ENCODE results near the gene TRIM61. TPM values are rescaled to one million over a fixed set of nuclear protein-coding genes. Genes with fewer than 3 reads are reported as not detected.
"Not testable (repeated sequence)": the region's sequence is repeated elsewhere in the genome, so short reads cannot be mapped to it uniquely, and the experiment has no call there.

Gene TRIM61
- total RNA-seq, 2 experiments from 2014 or later = 0.22 to 0.47 TPM

GRCh38 chr4:164945146-164945545, 32.3 kb downstream of the TRIM61 start:
- no peak overlapping the region for H3K4me3 ChIP-seq (ENCODE audit: low read length)
- TF ChIP-seq, protein P1, sequence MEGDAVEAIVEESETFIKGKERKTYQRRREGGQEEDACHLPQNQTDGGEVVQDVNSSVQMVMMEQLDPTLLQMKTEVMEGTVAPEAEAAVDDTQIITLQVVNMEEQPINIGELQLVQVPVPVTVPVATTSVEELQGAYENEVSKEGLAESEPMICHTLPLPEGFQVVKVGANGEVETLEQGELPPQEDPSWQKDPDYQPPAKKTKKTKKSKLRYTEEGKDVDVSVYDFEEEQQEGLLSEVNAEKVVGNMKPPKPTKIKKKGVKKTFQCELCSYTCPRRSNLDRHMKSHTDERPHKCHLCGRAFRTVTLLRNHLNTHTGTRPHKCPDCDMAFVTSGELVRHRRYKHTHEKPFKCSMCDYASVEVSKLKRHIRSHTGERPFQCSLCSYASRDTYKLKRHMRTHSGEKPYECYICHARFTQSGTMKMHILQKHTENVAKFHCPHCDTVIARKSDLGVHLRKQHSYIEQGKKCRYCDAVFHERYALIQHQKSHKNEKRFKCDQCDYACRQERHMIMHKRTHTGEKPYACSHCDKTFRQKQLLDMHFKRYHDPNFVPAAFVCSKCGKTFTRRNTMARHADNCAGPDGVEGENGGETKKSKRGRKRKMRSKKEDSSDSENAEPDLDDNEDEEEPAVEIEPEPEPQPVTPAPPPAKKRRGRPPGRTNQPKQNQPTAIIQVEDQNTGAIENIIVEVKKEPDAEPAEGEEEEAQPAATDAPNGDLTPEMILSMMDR (IDR thresholded peaks at IDR 0.05) = no peak
- H3K4me1 ChIP-seq (ENCODE audit: insufficient read depth, low read length) = no peaks in the 10 kb centered on the region
- peaks cover 60% of the 10 kb centered on the region for H3K27me3 Mint-ChIP-seq
- no peak overlapping the region for H3K27ac Mint-ChIP-seq
- intact Hi-C loops (cut with DNase I, micrococcal nuclease) = no loop called here
- no peaks in the 10 kb centered on the region for H3K36me3 Mint-ChIP-seq (ENCODE audit: low read depth)
- H3K4me3 Mint-ChIP-seq = no peak overlapping the region
- no peaks in the 10 kb centered on the region for H3K4me1 Mint-ChIP-seq (ENCODE audit: low read depth)
- ChIA-PET POLR2A (no interaction called here), CTCF (no interaction called here)
- peaks cover 0 to 10% of the 10 kb centered on the region in 2 experiments for H3K27me3 ChIP-seq (ENCODE audit: control insufficient read depth in 1 of 2, insufficient read depth in 2 of 2, low read length in 2 of 2)
- H3K27ac ChIP-seq (ENCODE audit: low read depth in 1 of 2, low read length in 2 of 2) = no peak overlapping the region
- no peak for DNase-seq
- H3K9me3 ChIP-seq (ENCODE audit: control insufficient read depth in 1 of 2, insufficient read depth in 1 of 2, low read length in 2 of 2) = no peaks in the 10 kb centered on the region
- ATAC-seq (ENCODE audit: poor library complexity) = no peak
- no peaks in the 10 kb centered on the region for H3K36me3 ChIP-seq (ENCODE audit: insufficient read depth, low read length)
- H3K9me3 Mint-ChIP-seq = no peaks in the 10 kb centered on the region

DNA sequence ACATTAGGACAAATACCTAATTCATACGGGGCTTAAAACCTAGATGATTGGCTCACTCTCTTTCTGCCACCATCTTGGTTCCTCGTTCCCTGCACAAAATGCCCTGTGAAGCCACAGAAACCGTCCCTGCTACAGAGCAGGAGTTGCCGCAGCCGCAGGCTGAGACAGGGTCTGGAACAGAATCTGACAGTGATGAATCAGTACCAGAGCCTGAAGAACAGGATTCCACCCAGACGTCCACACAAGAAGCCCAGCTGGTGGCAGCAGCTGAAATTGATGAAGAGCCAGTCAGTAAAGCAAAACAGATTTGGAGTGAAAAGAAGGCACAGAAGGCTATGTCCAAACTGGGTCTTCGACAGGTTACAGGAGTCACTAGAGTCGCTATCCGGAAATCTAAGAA, 34.3 kb downstream of the TRIM61 start:
- no peak for ATAC-seq (ENCODE audit: poor library complexity)
- Histone ChIP-seq H3K27ac (ENCODE audit: low read depth in 1 of 2, low read length in 2 of 2) (no peak overlapping the region), H3K36me3 (ENCODE audit: insufficient read depth, low read length) (no peaks in the 10 kb centered on the region), H3K9me3 (ENCODE audit: control insufficient read depth in 1 of 2, insufficient read depth in 1 of 2, low read length in 2 of 2) (no peaks in the 10 kb centered on the region), H3K27me3 (ENCODE audit: control insufficient read depth in 1 of 2, insufficient read depth in 2 of 2, low read length in 2 of 2) (peaks cover 0 to 4% of the 10 kb centered on the region in 2 experiments), H3K4me1 (ENCODE audit: insufficient read depth, low read length) (no peaks in the 10 kb centered on the region), H3K4me3 (ENCODE audit: low read length) (no peak overlapping the region)
- Mint-ChIP-seq H3K27me3 (peaks cover 54% of the 10 kb centered on the region), H3K4me3 (no peak overlapping the region), H3K36me3 (ENCODE audit: low read depth) (no peaks in the 10 kb centered on the region), H3K4me1 (ENCODE audit: low read depth) (no peaks in the 10 kb centered on the region), H3K27ac (no peak overlapping the region), H3K9me3 (no peaks in the 10 kb centered on the region)
- DNase-seq = no peak
- POLR2A ChIA-PET = no interaction called here
- TF ChIP-seq, protein P1 (IDR thresholded peaks at IDR 0.05) = no peak
- CTCF ChIA-PET = no interaction called here
- intact Hi-C loops (cut with DNase I, micrococcal nuclease) = no loop called here

DNA sequence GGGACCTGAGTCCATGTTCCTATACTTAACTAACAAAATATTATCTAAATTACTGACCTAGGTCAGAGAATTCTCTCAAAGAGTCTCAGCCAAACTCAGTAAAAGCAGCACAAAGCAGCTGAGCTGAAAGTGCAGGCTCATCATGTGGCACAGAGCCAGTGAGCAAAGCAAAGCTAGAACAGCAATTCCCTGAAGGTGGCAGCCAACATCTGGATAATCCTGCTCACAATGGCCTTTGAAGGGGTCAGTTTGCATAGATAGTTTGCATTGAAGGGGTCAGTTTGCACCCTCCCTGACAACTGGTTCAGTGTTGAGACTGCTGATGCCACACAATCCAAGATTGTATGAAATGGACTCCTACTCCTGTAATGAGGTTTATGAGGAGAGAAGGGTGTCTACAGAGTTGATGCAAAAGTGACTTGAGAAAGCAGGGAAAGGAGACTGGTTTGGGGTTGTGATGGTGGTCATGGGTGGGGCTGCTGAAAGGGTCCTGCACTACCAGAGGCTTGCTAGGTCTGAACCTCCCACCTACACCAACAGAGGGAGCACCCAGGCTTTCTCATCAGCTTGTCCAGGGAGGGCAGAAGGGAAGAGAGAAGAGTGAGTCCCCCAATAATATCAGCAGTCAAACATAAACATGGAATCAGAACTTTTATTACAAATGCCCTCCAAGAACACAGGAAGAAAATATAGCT, 39.7 kb downstream of the TRIM61 start:
- no peak overlapping the region for H3K4me3 ChIP-seq (ENCODE audit: low read length)
- H3K4me1 Mint-ChIP-seq (ENCODE audit: low read depth) = no peaks in the 10 kb centered on the region
- H3K27me3 Mint-ChIP-seq = peaks cover 53% of the 10 kb centered on the region
- peaks cover 0 to 9% of the 10 kb centered on the region in 2 experiments for H3K27me3 ChIP-seq (ENCODE audit: control insufficient read depth in 1 of 2, insufficient read depth in 2 of 2, low read length in 2 of 2)
- peaks cover 0 to 5% of the 10 kb centered on the region in 2 experiments for H3K9me3 ChIP-seq (ENCODE audit: control insufficient read depth in 1 of 2, insufficient read depth in 1 of 2, low read length in 2 of 2)
- no peaks in the 10 kb centered on the region for H3K4me1 ChIP-seq (ENCODE audit: insufficient read depth, low read length)
- H3K27ac ChIP-seq (ENCODE audit: low read depth in 1 of 2, low read length in 2 of 2) = no peak overlapping the region
- no peaks in the 10 kb centered on the region for H3K36me3 ChIP-seq (ENCODE audit: insufficient read depth, low read length)
- H3K27ac Mint-ChIP-seq = no peak overlapping the region
- DNase-seq (no peak), ATAC-seq (ENCODE audit: poor library complexity) (no peak)
- TF ChIP-seq, protein P1 (IDR thresholded peaks at IDR 0.05) = no peak
- peaks cover 2% of the 10 kb centered on the region for H3K9me3 Mint-ChIP-seq
- ChIA-PET CTCF (no interaction called here), POLR2A (no interaction called here)
- intact Hi-C loops (cut with DNase I, micrococcal nuclease) = no loop called here
- no peaks in the 10 kb centered on the region for H3K36me3 Mint-ChIP-seq (ENCODE audit: low read depth)
- no peak overlapping the region for H3K4me3 Mint-ChIP-seq

- H3K36me3 ChIP-seq (ENCODE audit: insufficient read depth, low read length); DNase-seq; H3K27me3 ChIP-seq (ENCODE audit: control insufficient read depth in 1 of 2, insufficient read depth in 2 of 2, low read length in 2 of 2); H3K4me1 ChIP-seq (ENCODE audit: insufficient read depth, low read length); ATAC-seq (ENCODE audit: poor library complexity); H3K9me3 Mint-ChIP-seq; H3K27ac ChIP-seq (ENCODE audit: low read depth in 1 of 2, low read length in 2 of 2); CTCF ChIA-PET; H3K4me1 Mint-ChIP-seq (ENCODE audit: low read depth); H3K4me3 Mint-ChIP-seq; H3K36me3 Mint-ChIP-seq (ENCODE audit: low read depth); H3K9me3 ChIP-seq (ENCODE audit: control insufficient read depth in 1 of 2, insufficient read depth in 1 of 2, low read length in 2 of 2); H3K4me3 ChIP-seq (ENCODE audit: low read length); intact Hi-C loops (cut with DNase I, micrococcal nuclease); H3K27ac Mint-ChIP-seq; POLR2A ChIA-PET: not testable (repeated sequence)
- peaks cover 43% of the 10 kb centered on the region for H3K27me3 Mint-ChIP-seq
Observed at GRCh38 chr4:164935865-164936606, 41.4 kb downstream of the TRIM61 start.

Measured in CD4-positive, alpha-beta T cell (primary cell).